ENCODE measurements around the gene HBZ. TPM values are rescaled to one million over a fixed set of nuclear protein-coding genes. Genes with fewer than 3 reads are reported as not detected.
A peak's percentile ranks its signal among the peaks of the same experiment; 100 is the strongest.
"Not testable (repeated sequence)": the region's sequence is repeated elsewhere in the genome, so short reads cannot be mapped to it uniquely, and the experiment has no call there.

HBZ gene
- not detected in 2 replicates for total RNA-seq (2014; rRNA removed; shearing (Covaris generic); ENCODE audit: low replicate concordance)

DNA sequence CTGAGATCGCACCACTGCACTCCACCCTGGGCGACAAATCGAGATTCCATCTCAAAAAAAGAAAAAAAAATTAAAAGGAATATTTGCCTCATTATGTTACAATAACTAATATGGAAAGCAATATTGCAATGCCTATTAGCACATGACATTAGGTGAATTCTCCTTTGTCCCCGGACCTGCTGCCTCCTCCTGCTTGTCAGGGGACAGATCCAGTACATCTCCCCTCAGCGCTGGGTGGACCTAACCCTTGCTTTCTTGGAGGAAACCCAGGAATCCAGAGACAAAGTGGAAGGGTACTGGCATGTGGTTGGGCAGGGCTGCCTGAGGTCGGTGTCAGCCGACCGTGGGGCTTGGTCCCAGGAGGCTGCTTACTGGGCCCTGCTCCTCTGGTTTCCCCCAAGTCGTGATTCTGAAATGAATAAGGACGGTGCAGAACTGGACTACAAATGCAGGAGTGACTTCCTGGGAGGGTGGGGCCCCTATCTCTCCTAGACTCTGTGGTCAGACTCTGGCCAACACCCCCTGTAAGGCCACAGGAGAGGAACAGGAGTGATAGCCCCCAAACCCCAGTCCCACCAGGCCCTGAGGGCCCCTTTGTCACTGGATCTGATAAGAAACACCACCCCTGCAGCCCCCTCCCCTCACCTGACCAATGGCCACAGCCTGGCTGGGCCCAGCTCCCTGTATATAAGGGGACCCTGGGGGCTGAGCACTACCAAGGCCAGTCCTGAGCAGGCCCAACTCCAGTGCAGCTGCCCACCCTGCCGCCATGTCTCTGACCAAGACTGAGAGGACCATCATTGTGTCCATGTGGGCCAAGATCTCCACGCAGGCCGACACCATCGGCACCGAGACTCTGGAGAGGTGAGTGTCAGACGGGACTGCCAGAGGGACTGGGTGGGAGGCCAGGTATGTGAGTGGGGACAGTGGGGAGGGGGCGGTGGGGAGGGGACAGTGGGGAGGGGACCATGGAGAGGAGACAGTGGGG is at the start of gene HBZ:
Gene HBZ (plus strand): TSS at position 504 of the 988 bp plus-strand sequence. CDS start 266 bp downstream, at position 770.
- no peak for DNase-seq (ENCODE audit: low read depth)
- in situ Hi-C loops (cut with HindIII; ENCODE audit: low pct_unique_long_range_greater_than_20kb, low sequenced_read_pairs), result no loop called here

DNA sequence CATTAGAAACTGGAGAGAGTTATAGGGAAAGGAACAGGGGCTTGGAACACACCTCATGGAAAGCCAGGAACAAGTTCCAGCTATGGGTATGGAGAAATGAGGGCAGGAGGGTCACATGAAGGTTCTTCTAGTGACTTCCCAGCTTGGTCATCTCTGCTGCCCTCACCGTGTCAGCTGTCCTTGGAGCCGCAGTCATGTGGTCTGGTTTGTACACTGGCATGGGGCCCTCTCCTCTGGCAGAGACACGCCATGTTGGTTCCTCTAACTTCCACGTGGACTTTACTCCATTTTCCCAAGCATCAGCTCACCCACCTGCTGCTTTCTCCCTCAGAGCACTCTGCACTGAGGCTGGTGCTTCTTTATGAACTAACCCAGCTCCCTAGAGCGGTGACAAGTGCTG is 48.1 kb upstream of the HBZ start:
- no peak for DNase-seq (ENCODE audit: low read depth)
- in situ Hi-C loops (cut with HindIII; ENCODE audit: low pct_unique_long_range_greater_than_20kb, low sequenced_read_pairs), result no loop called here

DNA sequence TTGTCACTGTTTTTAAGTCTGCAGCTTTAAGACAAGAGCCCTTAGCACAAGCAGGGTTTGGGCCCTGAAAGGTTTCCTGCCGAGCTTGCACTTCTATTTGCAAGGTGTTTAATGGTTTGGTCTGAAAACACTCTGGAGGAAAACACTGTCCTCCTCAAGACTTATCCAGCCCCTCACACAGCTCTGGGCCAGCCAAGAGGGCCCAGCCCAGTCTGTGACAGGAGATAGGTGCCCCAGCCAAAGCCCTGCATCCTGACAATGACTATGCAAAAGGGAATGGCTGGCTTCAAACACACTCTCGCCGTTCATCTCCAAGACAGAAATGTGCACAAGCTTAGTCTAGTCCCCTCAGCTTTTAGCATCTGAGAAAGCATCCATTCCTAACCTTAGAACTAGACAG is 47.5 kb upstream of the HBZ start:
- in situ Hi-C loops (cut with HindIII; ENCODE audit: low pct_unique_long_range_greater_than_20kb, low sequenced_read_pairs), result no loop called here
- DNase-seq (ENCODE audit: low read depth), result no peak

DNA sequence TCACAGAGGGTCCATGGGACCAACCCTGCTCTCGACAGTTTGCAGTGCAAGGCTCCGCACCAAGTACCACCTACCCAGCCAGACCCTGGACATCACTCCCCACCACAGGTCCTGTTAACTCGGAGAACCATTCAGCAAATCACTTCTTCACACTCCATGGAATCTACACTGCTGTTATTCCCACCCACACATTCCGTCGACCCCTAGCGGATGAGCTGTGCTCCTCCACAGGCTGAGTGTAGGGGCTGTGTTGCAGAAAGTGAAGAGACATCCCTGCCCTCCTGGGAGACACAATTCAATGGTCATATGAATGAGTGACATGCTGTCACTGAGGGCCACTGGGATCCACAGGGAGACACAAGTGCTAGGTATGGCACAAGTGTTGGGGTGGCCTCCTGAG is 46.9 kb upstream of the HBZ start:
- DNase-seq (ENCODE audit: low read depth), result no peak
- in situ Hi-C loops (cut with HindIII; ENCODE audit: low pct_unique_long_range_greater_than_20kb, low sequenced_read_pairs), result no loop called here

DNA sequence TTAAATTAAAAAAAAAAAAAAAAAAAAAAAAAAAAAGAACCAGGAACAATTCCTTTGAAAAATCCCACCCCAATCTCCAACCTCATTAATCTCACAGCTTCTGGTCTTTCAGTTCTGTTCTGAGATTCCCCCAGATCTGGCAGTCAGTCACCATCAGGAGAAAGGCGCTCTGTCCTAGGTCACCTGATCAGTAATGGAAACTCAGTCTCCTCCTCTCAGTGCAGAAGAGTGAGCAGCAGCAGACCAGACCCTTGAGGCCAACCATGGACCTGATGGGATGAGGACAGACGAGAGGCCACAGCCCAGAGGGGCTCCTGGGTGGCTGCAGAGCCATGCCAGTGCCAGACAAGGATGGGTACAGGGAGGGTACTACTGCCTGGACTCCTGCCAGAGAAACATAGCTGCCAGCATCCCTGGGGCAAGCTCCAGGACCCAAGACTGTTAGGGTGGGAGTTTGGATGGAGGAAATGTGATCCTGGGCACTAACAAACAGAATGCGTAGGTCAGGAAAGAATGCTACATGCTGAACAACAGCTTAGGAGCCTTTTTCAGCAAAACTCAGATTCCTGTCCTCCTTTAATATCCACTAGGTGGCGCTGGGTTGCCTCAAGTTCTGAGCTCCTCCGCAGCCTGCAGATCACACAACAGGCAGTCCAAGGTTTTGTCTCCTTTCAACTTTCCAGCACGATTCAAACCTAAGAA is 45.7 kb upstream of the HBZ start:
- in situ Hi-C loops (cut with HindIII; ENCODE audit: low pct_unique_long_range_greater_than_20kb, low sequenced_read_pairs), result no loop called here
- peak; percentile 59 for DNase-seq (ENCODE audit: low read depth)

DNA sequence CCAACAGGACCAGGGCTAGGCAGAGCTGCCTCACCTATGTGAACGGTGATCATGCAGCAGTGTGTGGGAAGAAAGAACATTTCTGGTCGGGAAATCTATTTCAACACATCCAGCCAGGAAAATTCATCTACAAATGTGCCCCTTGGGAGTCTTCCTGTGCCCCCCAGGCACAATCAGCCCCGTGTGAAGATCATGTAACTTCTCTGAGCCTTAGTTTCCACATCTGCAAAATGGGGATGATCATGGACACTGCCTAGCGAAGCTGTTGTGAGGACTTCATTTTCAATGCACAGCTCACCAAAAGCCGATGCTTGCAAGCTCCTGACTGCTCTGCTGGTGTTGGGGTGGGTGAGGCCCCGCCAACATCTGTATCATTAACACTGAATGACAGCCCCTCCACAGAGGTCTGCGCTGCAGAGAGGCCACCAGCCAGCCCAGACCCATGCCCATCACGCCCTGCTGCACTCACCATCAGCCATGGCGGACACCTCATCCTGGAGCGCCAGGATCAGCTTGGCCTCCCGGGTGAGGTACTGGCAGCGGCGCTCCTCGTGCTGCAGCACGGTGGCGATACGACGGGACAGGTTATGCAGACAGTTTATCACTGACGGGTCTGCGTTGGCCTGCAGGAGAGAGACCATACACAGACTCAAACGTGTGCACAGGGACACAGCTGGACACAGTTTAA is 40.1 kb upstream of the HBZ start:
- in situ Hi-C loops (cut with HindIII; ENCODE audit: low pct_unique_long_range_greater_than_20kb, low sequenced_read_pairs), result no loop called here
- DNase-seq (ENCODE audit: low read depth), result no peak

DNA sequence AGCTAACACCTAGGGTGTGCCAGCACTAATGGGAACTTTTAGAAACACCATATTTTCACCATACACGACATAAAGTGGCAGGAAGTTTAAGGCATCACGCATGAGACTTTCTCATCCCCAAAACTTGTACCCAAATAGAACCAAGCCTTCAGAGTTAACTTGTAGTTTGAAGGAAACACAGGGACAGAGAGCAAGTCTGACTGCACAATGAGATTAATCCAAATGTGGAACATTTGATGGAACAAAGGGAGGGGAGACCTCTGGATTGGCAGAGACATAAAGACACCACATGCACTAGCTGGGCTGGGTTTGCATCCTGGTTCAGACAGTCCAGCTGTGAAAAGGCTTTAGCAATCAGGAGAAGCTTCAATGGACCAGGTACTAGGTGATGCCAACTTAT is 38.1 kb upstream of the HBZ start:
- DNase-seq (ENCODE audit: low read depth), result no peak
- in situ Hi-C loops (cut with HindIII; ENCODE audit: low pct_unique_long_range_greater_than_20kb, low sequenced_read_pairs), result no loop called here

DNA sequence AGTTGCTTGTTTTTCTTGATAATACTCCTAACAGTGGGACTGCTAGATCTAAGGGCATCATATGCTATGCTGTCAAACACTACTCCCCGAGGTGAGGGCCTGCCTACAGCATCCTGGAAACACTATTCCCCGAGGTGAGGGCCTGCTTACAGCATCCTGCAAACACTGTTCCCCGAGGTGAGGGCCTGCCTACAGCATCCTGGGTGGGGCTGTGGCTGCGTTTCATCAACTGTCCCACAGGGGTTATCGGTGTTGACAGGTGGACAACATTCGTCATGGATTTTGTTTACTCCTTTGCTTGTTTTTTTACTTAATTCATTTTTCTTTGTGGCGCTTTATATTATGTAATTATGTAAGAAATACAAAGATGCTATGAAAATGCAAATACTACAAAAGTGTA is 36.4 kb upstream of the HBZ start:
- DNase-seq (ENCODE audit: low read depth), result no peak
- in situ Hi-C loops (cut with HindIII; ENCODE audit: low pct_unique_long_range_greater_than_20kb, low sequenced_read_pairs), result no loop called here

DNA sequence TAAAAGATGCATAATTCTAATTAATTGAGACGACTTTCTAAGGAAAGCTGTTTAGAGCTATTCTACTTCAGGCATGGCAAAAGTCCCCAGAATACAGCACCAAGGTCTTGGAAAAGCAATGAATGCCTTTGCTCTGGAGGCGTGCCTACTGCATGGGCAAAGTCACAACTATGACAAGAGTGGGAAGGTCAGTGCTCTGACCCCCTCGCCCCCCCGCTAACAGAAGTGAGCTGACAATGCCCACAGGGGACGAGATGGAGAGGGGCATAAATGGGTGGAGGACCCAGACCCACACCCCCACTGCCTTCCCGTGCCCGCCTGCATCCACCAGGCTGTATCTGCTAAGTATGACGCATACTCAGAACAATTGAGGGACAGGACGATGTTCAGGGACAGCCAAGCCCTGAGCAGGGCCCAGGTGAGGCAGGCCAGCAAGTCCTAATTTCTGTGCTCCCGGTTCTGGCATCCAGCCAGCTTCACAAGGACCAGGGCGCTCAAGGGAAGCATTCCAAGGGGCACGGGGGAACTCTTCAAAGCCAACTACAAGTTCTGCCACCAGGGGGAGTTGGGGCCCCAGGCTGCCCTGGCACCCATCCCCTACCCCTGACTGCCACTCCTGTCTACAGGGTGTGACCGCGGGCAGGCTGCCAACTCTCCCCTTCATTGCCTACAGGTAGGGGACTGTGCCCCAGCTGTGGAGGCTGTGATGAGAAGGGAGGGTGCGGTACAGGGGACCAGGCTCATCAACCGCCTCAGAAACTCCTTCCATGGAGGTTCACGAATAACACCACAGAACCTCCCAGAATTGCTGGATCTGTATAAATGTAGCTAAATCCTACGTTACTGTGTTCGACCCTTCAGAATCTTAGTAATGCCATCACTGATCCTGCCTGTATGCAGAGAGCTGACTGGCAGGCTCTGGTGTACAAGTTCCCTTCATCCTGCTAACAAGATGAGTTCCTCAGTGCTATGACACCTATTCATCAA is 34.8 kb upstream of the HBZ start:
- DNase-seq (ENCODE audit: low read depth), result peak; percentile 44
- in situ Hi-C loops (cut with HindIII; ENCODE audit: low pct_unique_long_range_greater_than_20kb, low sequenced_read_pairs), result no loop called here

DNA sequence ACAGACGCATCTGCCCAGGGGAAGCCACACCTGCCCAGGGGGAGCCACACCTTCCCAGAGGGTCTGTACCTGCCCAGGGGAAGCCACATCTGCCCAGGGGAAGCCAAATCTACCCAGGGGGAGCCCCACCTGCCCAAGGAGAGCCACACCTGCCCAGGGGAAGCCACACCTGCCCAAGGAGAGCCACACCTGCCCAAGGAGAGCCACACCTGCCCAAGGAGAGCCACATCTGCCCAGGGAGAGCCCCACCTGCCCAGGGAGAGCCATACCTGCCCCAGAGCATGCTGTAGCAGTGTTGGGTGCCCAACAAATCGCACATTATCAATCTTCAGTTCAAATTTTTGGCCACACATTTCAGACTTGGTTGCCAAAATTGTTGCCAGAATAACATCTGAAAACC is 33.6 kb upstream of the HBZ start:
- in situ Hi-C loops (cut with HindIII; ENCODE audit: low pct_unique_long_range_greater_than_20kb, low sequenced_read_pairs), result no loop called here
- DNase-seq (ENCODE audit: low read depth), result no peak

DNA sequence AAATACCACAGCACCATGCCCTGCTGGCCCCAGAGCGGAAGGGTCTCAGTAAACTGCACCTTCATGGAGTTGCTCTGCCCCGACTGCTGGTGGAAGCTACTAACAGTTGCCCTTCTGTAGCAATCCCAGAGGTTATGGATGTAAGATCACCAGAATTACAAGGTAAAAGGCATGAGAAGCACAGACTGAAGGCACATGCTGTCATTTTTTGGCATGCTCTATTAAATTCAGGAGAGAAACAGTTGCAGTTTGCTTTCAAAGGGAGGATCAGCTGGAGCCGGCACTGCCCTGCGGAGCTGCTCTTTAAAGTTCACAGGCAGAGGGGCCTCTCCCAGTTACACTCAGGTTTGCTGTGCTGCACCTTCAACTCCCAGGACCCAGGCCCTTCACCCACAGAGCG is 33.1 kb upstream of the HBZ start:
- no peak for DNase-seq (ENCODE audit: low read depth)
- in situ Hi-C loops (cut with HindIII; ENCODE audit: low pct_unique_long_range_greater_than_20kb, low sequenced_read_pairs), result no loop called here

DNA sequence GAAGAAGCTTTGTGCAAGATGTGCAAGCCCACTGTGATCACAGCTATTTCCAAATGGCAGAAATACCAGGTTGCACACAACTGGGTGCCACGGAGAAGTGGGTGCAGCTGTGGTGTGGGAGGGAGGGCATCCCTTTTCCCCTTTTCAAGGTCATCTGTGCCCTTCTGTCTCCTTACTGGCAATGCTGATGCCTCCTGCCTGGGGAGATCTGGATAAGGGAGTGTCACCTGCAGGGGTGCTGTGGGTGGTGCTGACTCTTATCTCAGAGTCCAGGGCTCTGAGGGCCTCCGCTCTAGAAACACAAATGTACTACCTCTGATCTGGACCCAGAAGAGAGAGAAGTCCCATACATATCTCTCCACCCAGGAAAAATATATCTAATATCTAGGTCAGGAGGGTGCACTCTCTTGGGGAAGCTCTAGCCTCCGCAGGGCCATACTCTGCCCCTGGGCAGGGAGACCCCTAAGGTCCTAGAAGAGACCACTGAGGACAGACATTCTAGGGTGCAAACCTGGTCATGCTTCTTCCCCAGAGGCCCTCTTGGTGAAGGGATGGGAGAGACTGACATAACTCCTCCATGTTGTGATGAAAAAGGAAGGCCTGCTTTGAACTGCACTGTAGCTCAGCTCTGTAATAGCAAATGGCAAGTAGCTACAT is 32.5 kb upstream of the HBZ start:
- no peak for DNase-seq (ENCODE audit: low read depth)
- in situ Hi-C loops (cut with HindIII; ENCODE audit: low pct_unique_long_range_greater_than_20kb, low sequenced_read_pairs), result no loop called here

DNA sequence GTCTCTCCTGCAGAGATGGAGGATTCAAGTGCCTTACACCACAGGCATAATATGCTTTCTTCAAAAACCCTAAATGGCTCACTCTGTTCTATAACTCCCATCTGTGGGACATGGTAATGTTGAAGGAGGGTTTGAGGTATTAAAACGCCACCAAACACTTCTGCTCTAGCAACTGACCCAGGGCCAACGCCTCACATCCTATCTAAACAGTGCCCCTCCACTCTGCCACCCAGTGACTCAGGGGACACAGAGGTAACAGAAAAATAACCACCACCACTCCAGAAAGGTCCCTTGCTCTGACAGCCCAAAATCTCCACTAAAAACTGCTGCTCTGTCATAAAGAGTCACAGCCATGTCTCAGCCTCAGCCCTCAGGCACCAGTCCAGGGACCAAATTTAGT is 31.7 kb upstream of the HBZ start:
- DNase-seq (ENCODE audit: low read depth), result no peak
- in situ Hi-C loops (cut with HindIII; ENCODE audit: low pct_unique_long_range_greater_than_20kb, low sequenced_read_pairs), result no loop called here

DNA sequence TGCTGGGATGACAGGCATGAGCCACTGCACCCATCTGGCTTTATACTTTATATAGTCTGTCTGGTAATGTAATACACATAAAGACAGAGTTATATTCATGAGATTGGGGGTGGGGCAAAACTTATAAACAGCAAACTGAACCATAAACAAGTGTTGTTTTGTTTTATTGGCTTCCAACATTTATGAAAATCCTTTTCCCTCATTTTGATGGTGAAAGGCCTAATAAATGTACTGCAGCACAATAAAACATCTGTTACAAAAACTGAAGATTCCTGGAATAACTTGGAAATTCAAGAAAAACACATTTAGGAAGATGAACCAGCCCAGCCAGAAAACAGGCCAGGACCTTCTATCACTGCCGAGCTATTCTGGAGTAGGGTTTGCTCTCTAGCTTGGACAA is 30.1 kb upstream of the HBZ start:
- no peak for DNase-seq (ENCODE audit: low read depth)
- in situ Hi-C loops (cut with HindIII; ENCODE audit: low pct_unique_long_range_greater_than_20kb, low sequenced_read_pairs), result no loop called here

DNA sequence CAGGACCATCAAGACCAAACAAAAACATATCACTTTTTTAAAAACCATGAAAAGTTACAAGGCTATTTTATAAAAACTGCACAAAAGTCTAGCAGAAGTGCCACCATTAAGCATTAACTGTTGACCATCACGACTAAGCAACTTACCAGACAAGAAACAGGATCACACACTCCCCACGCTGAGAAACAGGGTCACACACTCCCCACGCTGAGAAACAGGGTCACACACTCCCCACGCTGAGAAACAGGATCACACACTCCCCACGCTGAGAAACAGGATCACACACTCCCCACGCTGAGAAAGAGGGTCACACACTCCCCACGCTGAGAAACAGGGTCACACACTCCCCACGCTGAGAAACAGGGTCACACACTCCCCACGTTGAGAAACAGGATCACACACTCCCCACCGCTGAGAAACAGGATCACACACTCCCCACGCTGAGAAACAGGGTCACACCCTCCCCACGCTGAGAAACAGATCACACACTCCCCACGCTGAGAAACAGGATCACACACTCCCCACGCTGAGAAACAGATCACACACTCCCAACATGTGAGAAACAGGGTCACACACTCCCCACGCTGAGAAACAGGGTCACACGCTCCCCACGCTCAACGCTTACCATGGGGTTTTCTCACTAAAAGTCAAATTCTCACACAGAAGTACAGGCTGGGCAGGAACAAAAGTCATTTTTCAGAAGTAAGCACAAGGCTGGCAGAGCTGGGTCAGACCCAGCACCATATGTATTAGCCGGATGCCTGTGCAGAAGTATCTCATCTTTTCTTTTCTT is 28.7 kb upstream of the HBZ start:
- DNase-seq (ENCODE audit: low read depth); in situ Hi-C loops (cut with HindIII; ENCODE audit: low pct_unique_long_range_greater_than_20kb, low sequenced_read_pairs): not testable (repeated sequence)

DNA sequence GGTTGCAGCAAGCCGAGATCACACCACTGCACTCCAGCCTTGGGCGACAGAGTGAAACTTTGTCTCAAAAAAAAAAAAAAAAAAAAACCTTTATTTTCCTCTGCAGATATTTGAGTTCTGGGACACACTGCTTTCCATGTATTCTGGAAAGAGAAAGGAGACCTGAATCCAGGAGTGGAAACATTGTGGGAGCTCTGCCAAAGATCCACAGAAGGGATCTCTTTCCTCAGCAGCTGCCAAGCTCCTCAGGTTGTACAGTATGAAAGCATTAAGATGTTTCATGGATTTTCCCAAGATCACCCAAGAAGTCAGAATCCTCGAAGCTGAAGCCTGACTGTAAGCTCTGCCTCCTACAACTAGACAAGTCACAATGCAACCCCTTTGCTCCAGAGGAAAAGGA is 27.4 kb upstream of the HBZ start:
- DNase-seq (ENCODE audit: low read depth), result no peak
- in situ Hi-C loops (cut with HindIII; ENCODE audit: low pct_unique_long_range_greater_than_20kb, low sequenced_read_pairs), result no loop called here

DNA sequence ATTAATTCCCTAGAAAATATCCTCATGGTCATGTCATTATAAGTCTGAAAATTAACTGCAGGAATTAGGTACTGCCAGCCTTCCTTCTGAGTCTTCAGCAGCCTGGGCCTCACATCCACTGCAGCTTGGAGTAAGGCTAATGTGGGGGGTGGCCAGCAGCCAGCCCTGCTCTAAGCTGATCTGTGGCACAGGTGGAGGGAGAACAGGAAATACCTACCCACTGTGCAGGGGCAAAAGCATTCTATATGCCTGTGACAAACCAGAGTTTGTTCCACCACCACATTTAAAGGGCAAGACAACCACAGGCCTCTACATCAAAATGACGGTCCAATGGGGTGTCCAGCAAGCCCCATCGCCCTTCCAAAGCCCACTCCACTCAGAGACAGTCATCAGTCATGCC is 23.4 kb upstream of the HBZ start:
- in situ Hi-C loops (cut with HindIII; ENCODE audit: low pct_unique_long_range_greater_than_20kb, low sequenced_read_pairs), result no loop called here
- DNase-seq (ENCODE audit: low read depth), result no peak

Measured in Caki2 (cell line).